Activated naive CD4-positive, alpha-beta T cell treated with anti-CD3 and anti-CD28 coated beads, Interleukin-2, amount 50 U/mL, for 24 hours (primary cell): ENCODE results near the gene PIGM.
A peak's percentile ranks its signal among the peaks of the same experiment; 100 is the strongest.

Source experiments
- H3K27ac Mint-ChIP-seq: one replicate; pipeline ENCODE4 v1.8.0; 2021; ENCODE audit warnings: mild to moderate bottlenecking, mixed read lengths
- H3K27me3 Mint-ChIP-seq: one replicate; pipeline ENCODE4 v1.8.0; 2021; ENCODE audit warnings: mixed read lengths
- H3K36me3 Mint-ChIP-seq: one replicate; pipeline ENCODE4 v1.8.0; 2021; ENCODE audit warnings: mixed read lengths
- H3K4me1 Mint-ChIP-seq: one replicate; pipeline ENCODE4 v1.8.0; 2021; ENCODE audit warnings: mixed read lengths
- H3K4me3 Mint-ChIP-seq: one replicate; pipeline ENCODE4 v1.8.0; 2021; ENCODE audit warnings: mild to moderate bottlenecking, mixed read lengths
- H3K9me3 Mint-ChIP-seq: one replicate; pipeline ENCODE4 v1.8.0; 2021; ENCODE audit warnings: mixed read lengths

PIGM gene

GRCh38 chr1:160031365-160032164 lies at the start of gene PIGM:
TSS of gene PIGM (minus strand) at chr1:160031990. CDS start at chr1:160031739, 251 bp downstream.
- peaks cover 43% of the 10 kb centered on the region for H3K4me1 Mint-ChIP-seq

GRCh38 chr1:160081261-160081936 lies 49.6 kb upstream of the PIGM start, which contains the start of gene KCNJ9:
TSS of gene KCNJ9 (plus strand) at chr1:160081538. CDS start at chr1:160084031, 2,493 bp downstream.
- Mint-ChIP-seq H3K4me1 (peaks cover 17% of the 10 kb centered on the region), H3K4me3 (no peak within 1 kb of the TSS), H3K9me3 (no peaks in the 10 kb centered on the region), H3K27ac (no peak within 1 kb of the TSS), H3K36me3 (no peaks in the 10 kb centered on the region), H3K27me3 (peaks cover 36% of the 10 kb centered on the region)

More at GRCh38 chr1:160031365-160032164, at the start of gene PIGM:
- Mint-ChIP-seq H3K27me3 (no peaks in the 10 kb centered on the region), H3K4me3 (peak within 1 kb of the TSS; percentile 98), H3K9me3 (no peaks in the 10 kb centered on the region), H3K36me3 (peaks cover 3% of the 10 kb centered on the region), H3K27ac (peak within 1 kb of the TSS; percentile 92)

GRCh38 chr1:160080381-160081100 lies 48.8 kb upstream of the PIGM start:
- Mint-ChIP-seq H3K27me3 (peaks cover 38% of the 10 kb centered on the region), H3K27ac (no peak overlapping the region), H3K4me1 (peaks cover 10% of the 10 kb centered on the region), H3K9me3 (no peaks in the 10 kb centered on the region), H3K36me3 (no peaks in the 10 kb centered on the region), H3K4me3 (no peak overlapping the region)

GRCh38 chr1:160079448-160079847 lies 47.7 kb upstream of the PIGM start:
- no peaks in the 10 kb centered on the region for H3K9me3 Mint-ChIP-seq
- H3K27me3 Mint-ChIP-seq, result peaks cover 38% of the 10 kb centered on the region
- H3K36me3 Mint-ChIP-seq, result no peaks in the 10 kb centered on the region
- H3K27ac Mint-ChIP-seq, result no peak overlapping the region
- H3K4me1 Mint-ChIP-seq, result peaks cover 8% of the 10 kb centered on the region
- no peak overlapping the region for H3K4me3 Mint-ChIP-seq

- Mint-ChIP-seq H3K27ac (peak overlapping the region; percentile 65), H3K27me3 (peaks cover 38% of the 10 kb centered on the region), H3K9me3 (no peaks in the 10 kb centered on the region), H3K4me3 (no peak overlapping the region), H3K4me1 (peaks cover 3% of the 10 kb centered on the region), H3K36me3 (no peaks in the 10 kb centered on the region)
These were observed 46.9 kb upstream of the PIGM start for GRCh38 chr1:160078512-160079195.

GRCh38 chr1:160077486-160077885 lies 45.7 kb upstream of the PIGM start:
- peaks cover 43% of the 10 kb centered on the region for H3K27me3 Mint-ChIP-seq
- no peaks in the 10 kb centered on the region for H3K36me3 Mint-ChIP-seq
- peak overlapping the region; percentile 9 for H3K27ac Mint-ChIP-seq
- H3K9me3 Mint-ChIP-seq, result no peaks in the 10 kb centered on the region
- no peak overlapping the region for H3K4me3 Mint-ChIP-seq
- H3K4me1 Mint-ChIP-seq, result peaks cover 3% of the 10 kb centered on the region

- H3K4me3 Mint-ChIP-seq, result no peak overlapping the region
- H3K27me3 Mint-ChIP-seq, result peaks cover 39% of the 10 kb centered on the region
- H3K27ac Mint-ChIP-seq, result no peak overlapping the region
- no peaks in the 10 kb centered on the region for H3K36me3 Mint-ChIP-seq
- no peaks in the 10 kb centered on the region for H3K9me3 Mint-ChIP-seq
- H3K4me1 Mint-ChIP-seq, result peaks cover 3% of the 10 kb centered on the region
These were observed 44.5 kb upstream of the PIGM start for GRCh38 chr1:160076295-160076694.

- Mint-ChIP-seq H3K27ac (no peak overlapping the region), H3K9me3 (no peaks in the 10 kb centered on the region), H3K4me1 (peaks cover 3% of the 10 kb centered on the region), H3K4me3 (no peak overlapping the region), H3K27me3 (peaks cover 34% of the 10 kb centered on the region), H3K36me3 (no peaks in the 10 kb centered on the region)
These were observed 44.0 kb upstream of the PIGM start for GRCh38 chr1:160075836-160076235.

- Mint-ChIP-seq H3K4me3 (no peak overlapping the region), H3K27ac (no peak overlapping the region), H3K4me1 (peaks cover 11% of the 10 kb centered on the region), H3K36me3 (no peaks in the 10 kb centered on the region), H3K27me3 (peaks cover 27% of the 10 kb centered on the region), H3K9me3 (no peaks in the 10 kb centered on the region)
These were observed 43.1 kb upstream of the PIGM start for GRCh38 chr1:160074865-160075264.

- Mint-ChIP-seq H3K4me3 (no peak overlapping the region), H3K27me3 (peaks cover 15% of the 10 kb centered on the region), H3K27ac (no peak overlapping the region), H3K4me1 (peaks cover 12% of the 10 kb centered on the region), H3K9me3 (no peaks in the 10 kb centered on the region), H3K36me3 (no peaks in the 10 kb centered on the region)
These were observed 39.5 kb upstream of the PIGM start for GRCh38 chr1:160071289-160071688.

- Mint-ChIP-seq H3K27me3 (peaks cover 13% of the 10 kb centered on the region), H3K4me3 (peak overlapping the region; percentile 97), H3K36me3 (no peaks in the 10 kb centered on the region), H3K4me1 (peaks cover 12% of the 10 kb centered on the region), H3K27ac (peak overlapping the region; percentile 60), H3K9me3 (no peaks in the 10 kb centered on the region)
These were observed 38.7 kb upstream of the PIGM start for GRCh38 chr1:160070243-160071163.

GRCh38 chr1:160069460-160070231 lies 37.9 kb upstream of the PIGM start, which contains the start of gene KCNJ10:
TSS of gene KCNJ10 (minus strand) at chr1:160070160. CDS start at chr1:160042532, 27,628 bp downstream.
- no peaks in the 10 kb centered on the region for H3K36me3 Mint-ChIP-seq
- peak within 1 kb of the TSS; percentile 97 for H3K4me3 Mint-ChIP-seq
- H3K4me1 Mint-ChIP-seq, result peaks cover 12% of the 10 kb centered on the region
- peaks cover 13% of the 10 kb centered on the region for H3K27me3 Mint-ChIP-seq
- peak within 1 kb of the TSS; percentile 60 for H3K27ac Mint-ChIP-seq
- no peaks in the 10 kb centered on the region for H3K9me3 Mint-ChIP-seq

- Mint-ChIP-seq H3K9me3 (no peaks in the 10 kb centered on the region), H3K4me1 (peaks cover 12% of the 10 kb centered on the region), H3K4me3 (no peak overlapping the region), H3K27ac (no peak overlapping the region), H3K27me3 (peaks cover 12% of the 10 kb centered on the region), H3K36me3 (no peaks in the 10 kb centered on the region)
These were observed 36.4 kb upstream of the PIGM start for GRCh38 chr1:160068225-160068624.
